Cerebellar nuclear complex (tissue), 1 donor: ENCODE measurements around the gene TSNAX.
"Not testable (repeated sequence)": the region's sequence is repeated elsewhere in the genome, so short reads cannot be mapped to it uniquely, and the experiment has no call there.

Experiments used
- DNase-seq, 2 experiments: peaks; one replicate each; lab custom pipeline; 2025; lab: John Stamatoyannopoulos, UW

Gene TSNAX

GRCh38 chr1:231561647-231562383, 33.3 kb downstream of the TSNAX start:
- DNase-seq: no peak

- DNase-seq: no peak
Measured at GRCh38 chr1:231563247-231563646, 34.8 kb downstream of the TSNAX start.

- DNase-seq: no peak
Measured at GRCh38 chr1:231564373-231564772, 35.9 kb downstream of the TSNAX start.

- no peak for DNase-seq
Measured at GRCh38 chr1:231566496-231566895, 38.0 kb downstream of the TSNAX start.

- not testable (repeated sequence) for DNase-seq
Measured at GRCh38 chr1:231570262-231570661, 41.8 kb downstream of the TSNAX start.

- DNase-seq: no peak
Measured at GRCh38 chr1:231571904-231572303, 43.4 kb downstream of the TSNAX start.

- DNase-seq: no peak
Measured at GRCh38 chr1:231575472-231575871, 47.0 kb downstream of the TSNAX start.

- no peak for DNase-seq
Measured at GRCh38 chr1:231576804-231577718, 48.6 kb downstream of the TSNAX start.

- DNase-seq: no peak
Measured at GRCh38 chr1:231580874-231581273, 52.4 kb downstream of the TSNAX start.

GRCh38 chr1:231581859-231582258, 53.4 kb downstream of the TSNAX start:
- no peak for DNase-seq

- no peak for DNase-seq
Measured at GRCh38 chr1:231583376-231583775, 54.9 kb downstream of the TSNAX start.

- DNase-seq: no peak
Measured at GRCh38 chr1:231584117-231584516, 55.6 kb downstream of the TSNAX start.

GRCh38 chr1:231584921-231585320, 56.5 kb downstream of the TSNAX start:
- no peak for DNase-seq

GRCh38 chr1:231590453-231591198, 62.2 kb downstream of the TSNAX start:
- no peak for DNase-seq

- no peak for DNase-seq
Measured at GRCh38 chr1:231591466-231591865, 63.0 kb downstream of the TSNAX start.

GRCh38 chr1:231592809-231593208, 64.3 kb downstream of the TSNAX start:
- no peak for DNase-seq

GRCh38 chr1:231593264-231593663, 64.8 kb downstream of the TSNAX start:
- DNase-seq: not testable (repeated sequence)

GRCh38 chr1:231594123-231594522, 65.7 kb downstream of the TSNAX start:
- no peak for DNase-seq

- DNase-seq: no peak
Measured at GRCh38 chr1:231594749-231595148, 66.3 kb downstream of the TSNAX start.

GRCh38 chr1:231596337-231596791, 67.9 kb downstream of the TSNAX start:
- DNase-seq: no peak

- no peak for DNase-seq
Measured at GRCh38 chr1:231597971-231598370, 69.5 kb downstream of the TSNAX start.

GRCh38 chr1:231600458-231600976, 72.0 kb downstream of the TSNAX start:
- DNase-seq: no peak
